GM21381 (cell line): ENCODE results near the gene LTB4R2.
"Not testable (repeated sequence)": the region's sequence is repeated elsewhere in the genome, so short reads cannot be mapped to it uniquely, and the experiment has no call there.

ENCODE experiments used
- ATAC-seq: cut with Tn5 transposase; IDR thresholded peaks from one replicate; pipeline ENCODE4 v1.9.1; 2021; ENCODE audit warnings: mild to moderate bottlenecking, moderate library complexity; ENCODE audit not compliant: unreplicated experiment

LTB4R2 gene

DNA sequence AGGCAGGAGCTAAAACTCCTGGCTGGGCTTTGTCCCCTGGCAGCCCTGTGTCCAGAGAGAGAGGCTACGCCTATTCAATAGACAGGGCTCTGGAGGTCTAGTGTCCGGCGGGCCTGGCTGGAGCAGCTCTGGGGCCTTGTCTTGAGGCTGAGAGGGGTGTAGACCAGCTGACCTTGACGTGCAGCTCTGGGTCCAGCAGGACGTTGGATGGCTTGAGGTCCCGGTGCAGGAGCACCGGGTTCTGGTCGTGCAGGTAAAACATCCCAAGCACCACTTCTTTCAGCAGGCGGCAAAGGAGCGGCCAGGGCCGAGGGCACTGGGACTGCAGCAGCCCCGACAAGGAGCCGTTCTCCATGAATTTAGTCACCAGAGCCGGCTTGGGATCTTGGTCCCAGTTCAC is 28.9 kb downstream of the LTB4R2 start:
- ATAC-seq, result no peak

GRCh38 chr14:24339284-24340151 is 29.6 kb downstream of the LTB4R2 start, which contains the start of gene RIPK3:
TSS of gene RIPK3 (minus strand) at chr14:24339991. CDS start at chr14:24339826, 165 bp downstream.
- ATAC-seq, result peak; percentile 81

- ATAC-seq, result no peak
These were observed 30.7 kb downstream of the LTB4R2 start for GRCh38 chr14:24340606-24341005.

GRCh38 chr14:24342889-24343288 is 32.9 kb downstream of the LTB4R2 start:
- no peak for ATAC-seq

- ATAC-seq, result no peak
These were observed 34.1 kb downstream of the LTB4R2 start for GRCh38 chr14:24343795-24344660.

GRCh38 chr14:24347134-24347533 is 37.2 kb downstream of the LTB4R2 start:
- ATAC-seq, result no peak

GRCh38 chr14:24348186-24348585 is 38.2 kb downstream of the LTB4R2 start:
- no peak for ATAC-seq

DNA sequence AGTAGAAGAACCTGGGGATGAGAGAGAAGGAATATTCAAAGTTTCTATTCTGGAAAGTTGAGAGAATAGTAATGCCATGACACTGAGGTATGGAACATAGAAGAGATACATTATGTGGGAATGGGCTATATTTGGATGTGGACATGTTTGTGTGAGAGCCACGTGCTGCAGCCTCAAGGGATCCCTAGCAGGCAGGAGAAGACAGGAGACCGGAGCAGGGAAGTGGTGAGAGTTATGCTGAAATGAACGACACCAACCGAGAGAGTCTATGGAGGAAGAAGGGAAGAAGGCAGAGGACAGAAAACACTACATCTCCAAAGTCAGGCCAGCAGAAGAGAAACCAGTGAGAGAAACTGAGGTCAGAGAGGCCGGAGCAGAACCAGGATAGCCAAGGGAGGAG is 39.8 kb downstream of the LTB4R2 start:
- no peak for ATAC-seq

DNA sequence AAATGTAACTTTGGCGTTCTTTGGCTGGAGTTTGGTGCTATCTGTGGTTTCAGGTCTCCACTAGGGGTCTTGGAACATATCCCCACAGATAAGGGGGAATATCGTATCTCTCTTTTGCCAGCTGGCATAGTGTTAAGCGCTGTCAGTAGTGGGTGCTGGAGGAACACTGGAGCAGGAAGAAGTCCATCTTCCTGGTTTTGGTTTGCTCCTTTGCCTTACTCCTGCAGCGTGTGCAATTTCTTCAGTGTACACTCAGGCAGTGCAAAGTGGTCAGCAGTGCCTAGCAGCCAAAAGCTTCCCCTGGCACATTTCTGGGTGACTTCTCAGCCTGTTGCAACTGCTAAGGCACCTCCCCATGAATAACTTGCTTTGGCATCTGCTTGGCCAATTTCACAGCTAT is 41.6 kb downstream of the LTB4R2 start:
- no peak for ATAC-seq

DNA sequence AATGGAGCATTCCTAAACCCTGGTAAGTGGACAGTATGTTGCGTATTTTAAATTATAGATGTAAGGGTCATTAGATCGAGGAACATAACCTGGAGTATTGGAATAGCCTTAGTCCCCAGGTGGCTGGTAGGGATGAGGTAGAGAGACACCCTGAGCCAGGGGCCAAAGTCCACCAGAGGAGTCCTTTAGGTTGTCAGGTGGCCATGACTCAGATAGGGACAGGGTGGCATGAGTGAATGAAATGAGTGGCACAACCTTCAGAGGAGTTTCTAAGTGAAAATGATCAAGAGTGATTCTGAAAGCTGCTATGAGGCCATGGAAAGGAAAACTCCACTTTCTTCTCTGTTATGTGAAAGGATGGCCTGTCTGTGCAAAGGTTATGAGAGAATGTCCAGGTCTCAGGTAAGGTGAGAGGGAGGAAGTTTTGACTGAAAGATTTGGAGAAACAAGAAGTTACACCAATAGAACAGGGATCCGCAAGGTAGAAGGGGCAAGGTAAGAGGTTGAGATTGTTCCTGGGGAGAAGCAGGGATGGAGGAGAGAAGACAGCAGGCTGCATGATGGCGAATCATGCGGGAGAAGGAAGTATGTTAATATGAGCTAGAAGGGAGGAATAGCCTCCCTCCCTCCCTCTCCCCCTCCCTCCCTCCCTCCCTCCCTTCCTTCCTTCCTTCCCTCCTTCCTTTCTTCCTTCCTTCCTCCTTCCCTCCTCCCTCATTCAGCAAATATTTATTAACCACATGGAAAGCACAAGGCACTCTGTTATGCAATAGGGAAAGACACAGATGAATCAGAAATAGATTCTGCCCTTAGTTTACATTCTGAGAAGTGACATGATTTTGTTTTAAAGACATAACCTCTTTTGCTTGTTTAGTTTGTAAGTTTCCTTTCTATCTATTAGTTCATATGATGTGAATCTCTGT is 43.9 kb downstream of the LTB4R2 start:
- ATAC-seq, result no peak

DNA sequence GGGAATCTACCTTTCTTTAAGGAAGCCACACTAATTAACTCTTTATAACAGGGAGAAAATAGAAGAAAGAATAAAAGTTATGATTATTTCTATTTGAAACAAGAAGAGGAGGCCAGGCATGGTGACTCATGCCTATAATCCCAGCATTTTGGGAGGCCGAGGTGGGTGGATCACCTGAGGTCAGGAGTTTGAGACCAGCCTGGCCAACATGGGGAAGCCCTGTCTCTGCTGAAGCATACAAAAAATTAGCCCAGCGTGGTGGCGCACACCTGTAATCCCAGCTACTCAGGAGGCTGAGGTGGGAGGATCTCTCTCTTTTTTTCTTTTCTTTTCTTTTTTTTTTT is 44.5 kb downstream of the LTB4R2 start:
- not testable (repeated sequence) for ATAC-seq

- ATAC-seq, result no peak
These were observed 45.1 kb downstream of the LTB4R2 start for GRCh38 chr14:24355009-24355408.

DNA sequence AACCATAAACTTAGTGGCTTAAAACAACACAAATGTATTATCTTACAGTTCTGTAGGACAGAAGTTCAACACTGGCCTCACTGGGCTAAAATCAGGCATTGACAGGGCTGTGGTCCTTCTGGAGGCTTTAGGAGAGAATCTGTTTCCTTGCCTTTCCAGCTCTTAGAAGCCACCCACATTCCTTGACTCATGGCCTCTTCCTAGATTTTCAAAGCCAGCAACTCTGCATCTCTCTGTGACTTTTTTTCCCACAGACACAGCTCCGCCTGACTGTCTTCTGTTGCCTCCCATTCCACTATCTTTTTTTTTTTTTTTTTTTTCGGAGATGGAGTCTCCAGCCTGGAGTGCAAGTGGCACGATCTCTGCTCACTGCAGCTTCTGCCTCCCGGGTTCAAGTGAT is 46.3 kb downstream of the LTB4R2 start:
- ATAC-seq, result no peak

- ATAC-seq, result no peak
These were observed 50.3 kb downstream of the LTB4R2 start for GRCh38 chr14:24360281-24360680.

GRCh38 chr14:24361326-24361725 is 51.4 kb downstream of the LTB4R2 start:
- no peak for ATAC-seq
